Cardiac fibroblast (primary cell): Measurements from ENCODE around the gene PNMT.

ENCODE experiments used
- DNase-seq, 2 donors: peaks; one replicate each; pipeline versions ENCODE4 v3.0.0 to v3.0.0-alpha.2; 2010; ENCODE audit warnings: low read depth in 2 of 2
- H3K4me3 ChIP-seq, 2 donors: replicated peaks in 1 of 2; 1 replicate in 1 of 2; 2 replicates in 1 of 2; pipeline ENCODE4 v1.5.1; 2011; ENCODE audit warnings: low read depth in 2 of 2, low read length in 2 of 2, mild to moderate bottlenecking in 2 of 2, moderate library complexity in 1 of 2
- CTCF ChIP-seq: IDR thresholded peaks from one replicate; pipeline ENCODE4 v1.5.1; 2011; ENCODE audit warnings: low read depth, mild to moderate bottlenecking, low read length, inconsistent platforms

PNMT gene

GRCh38 chr17:39660397-39661385 is 7.6 kb upstream of the PNMT start:
- TF ChIP-seq CTCF = no peak
- no peak for DNase-seq
- H3K4me3 ChIP-seq = no peak overlapping the region

- H3K4me3 ChIP-seq = no peak overlapping the region
- no peak for TF ChIP-seq CTCF
- no peak for DNase-seq
Observed at GRCh38 chr17:39661744-39662541, 6.3 kb upstream of the PNMT start.

- no peak for TF ChIP-seq CTCF
- no peak for DNase-seq
- no peak overlapping the region for H3K4me3 ChIP-seq
Observed at GRCh38 chr17:39662551-39663339, 5.5 kb upstream of the PNMT start.

- no peak overlapping the region for H3K4me3 ChIP-seq
- no peak for TF ChIP-seq CTCF
- DNase-seq = no peak
Observed at GRCh38 chr17:39663340-39663687, 4.9 kb upstream of the PNMT start.

- no peak for DNase-seq
- H3K4me3 ChIP-seq = no peak overlapping the region
- no peak for TF ChIP-seq CTCF
Observed at GRCh38 chr17:39663688-39664580, 4.3 kb upstream of the PNMT start.
